ENCODE measurements around the gene TMED6.

The TMED6 gene

GRCh38 chr16:69323415-69323814 lies 28.2 kb downstream of the TMED6 start:
- DNase-seq = no peak

DNA sequence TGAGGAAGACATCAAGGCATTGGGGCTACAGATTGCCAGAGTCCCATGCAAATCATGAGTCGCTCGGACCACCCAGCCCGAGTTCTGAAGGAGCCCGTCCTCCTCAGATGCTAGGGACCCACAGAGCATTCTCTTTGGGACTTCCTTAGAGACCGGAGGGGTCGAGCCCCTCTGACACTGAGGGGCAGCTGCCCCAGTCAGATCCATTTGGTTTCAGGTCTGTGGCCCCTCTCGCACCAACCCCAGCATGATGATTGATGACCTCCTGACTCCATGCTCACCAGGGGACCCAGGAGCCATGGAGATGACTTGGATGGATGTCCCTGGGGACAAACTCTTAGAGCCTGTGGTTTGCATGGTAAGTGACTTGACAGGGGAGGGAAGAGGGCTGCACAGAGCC lies 29.2 kb downstream of the TMED6 start:
- no peak for DNase-seq

DNA sequence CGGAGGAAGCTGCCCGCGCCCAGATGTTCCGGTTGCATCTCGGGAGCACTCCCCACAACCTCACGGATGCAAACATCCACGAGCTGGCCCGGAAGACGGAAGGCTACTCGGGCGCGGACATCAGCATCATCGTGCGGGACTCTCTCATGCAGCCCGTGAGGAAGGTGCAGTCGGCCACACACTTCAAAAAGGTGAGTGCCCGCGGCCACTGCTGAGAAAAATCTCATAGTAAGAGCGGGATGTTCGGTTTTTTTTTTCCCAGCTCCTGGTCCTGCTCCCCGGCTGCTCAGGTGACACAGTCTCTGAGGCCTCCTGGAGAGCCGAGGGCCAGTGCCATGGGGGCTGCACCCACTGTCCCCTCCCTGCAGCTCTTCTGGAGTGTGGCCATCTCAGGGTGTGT lies 30.5 kb downstream of the TMED6 start:
- DNase-seq = no peak

DNA sequence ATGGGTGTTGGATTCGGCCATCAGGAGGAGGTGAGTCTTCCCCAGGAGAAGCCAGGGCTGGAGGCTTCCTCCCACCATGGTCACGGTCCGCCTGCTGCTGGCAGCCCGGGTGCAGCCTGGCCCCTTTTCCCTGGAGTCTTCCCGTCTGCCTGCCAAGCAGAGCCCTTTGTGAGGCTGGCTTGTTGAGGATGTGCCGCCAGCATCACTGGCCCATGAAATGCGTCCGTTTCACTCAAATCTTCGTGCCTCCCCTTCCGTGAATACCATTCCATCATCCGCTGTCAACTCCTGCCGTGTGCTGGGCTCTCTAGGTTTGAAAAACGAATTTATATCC lies 30.9 kb downstream of the TMED6 start:
- DNase-seq = no peak

DNA sequence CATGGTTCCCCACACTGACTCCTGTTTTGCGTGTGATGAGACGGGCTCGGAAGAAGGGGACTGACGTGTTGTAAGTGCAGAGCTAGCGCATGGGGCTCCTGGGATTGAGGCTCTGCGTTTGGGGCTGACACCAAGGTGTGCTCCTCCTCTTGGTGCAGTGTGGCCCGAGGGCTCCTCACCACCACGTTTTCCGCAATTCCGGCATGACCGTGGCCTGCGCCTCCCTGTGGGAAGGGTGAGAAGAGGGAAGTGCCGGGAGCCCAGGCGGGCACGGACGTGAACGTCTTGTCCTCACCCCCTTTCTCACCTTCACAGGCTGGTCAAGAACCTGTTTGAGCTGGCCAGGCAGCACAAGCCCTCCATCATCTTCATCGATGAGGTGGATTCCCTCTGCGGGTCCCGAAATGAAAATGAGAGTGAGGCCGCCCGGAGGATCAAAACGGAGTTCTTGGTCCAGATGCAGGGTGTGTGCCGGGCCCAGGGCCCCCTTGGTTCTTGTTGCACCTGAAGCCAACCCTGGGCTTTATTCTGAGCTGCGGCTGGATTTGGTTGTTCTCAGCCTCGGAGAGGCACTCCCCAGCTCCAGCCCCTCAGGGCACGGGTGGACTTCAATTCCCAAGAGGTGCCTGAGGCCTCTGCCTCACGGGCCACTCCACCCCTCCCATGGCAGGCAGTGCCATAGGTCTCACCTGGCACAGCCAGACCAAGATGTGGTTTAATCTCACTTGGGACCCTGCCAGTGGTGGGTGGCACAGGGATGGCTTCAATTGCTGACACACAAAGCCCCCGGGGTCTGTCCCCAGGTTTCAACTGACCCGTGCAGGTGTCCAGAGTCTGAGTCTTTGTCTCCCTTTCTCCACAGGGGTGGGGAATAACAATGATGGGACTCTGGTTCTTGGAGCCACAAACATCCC lies 31.5 kb downstream of the TMED6 start:
- DNase-seq = no peak

- no peak for DNase-seq
These were observed 32.2 kb downstream of the TMED6 start for GRCh38 chr16:69319381-69319780.

DNA sequence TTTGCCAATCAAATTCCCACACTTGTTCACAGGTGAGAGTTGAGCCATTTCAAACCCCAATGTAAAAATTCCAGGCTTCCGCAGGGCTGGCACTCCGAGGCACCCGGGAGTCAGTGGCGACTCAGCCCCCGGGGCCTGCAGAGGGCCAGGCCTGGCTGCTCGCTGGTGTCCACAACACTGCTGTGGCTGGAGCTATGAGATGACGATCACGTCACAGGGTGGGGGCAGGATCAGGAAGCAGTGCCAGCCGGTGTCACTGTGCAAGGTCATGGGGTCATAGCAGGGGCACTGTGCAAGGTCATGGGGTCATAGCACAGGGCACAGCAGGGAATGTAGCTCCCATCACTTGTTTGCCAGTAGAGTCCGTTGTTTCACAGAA lies 32.7 kb downstream of the TMED6 start:
- no peak for DNase-seq

DNA sequence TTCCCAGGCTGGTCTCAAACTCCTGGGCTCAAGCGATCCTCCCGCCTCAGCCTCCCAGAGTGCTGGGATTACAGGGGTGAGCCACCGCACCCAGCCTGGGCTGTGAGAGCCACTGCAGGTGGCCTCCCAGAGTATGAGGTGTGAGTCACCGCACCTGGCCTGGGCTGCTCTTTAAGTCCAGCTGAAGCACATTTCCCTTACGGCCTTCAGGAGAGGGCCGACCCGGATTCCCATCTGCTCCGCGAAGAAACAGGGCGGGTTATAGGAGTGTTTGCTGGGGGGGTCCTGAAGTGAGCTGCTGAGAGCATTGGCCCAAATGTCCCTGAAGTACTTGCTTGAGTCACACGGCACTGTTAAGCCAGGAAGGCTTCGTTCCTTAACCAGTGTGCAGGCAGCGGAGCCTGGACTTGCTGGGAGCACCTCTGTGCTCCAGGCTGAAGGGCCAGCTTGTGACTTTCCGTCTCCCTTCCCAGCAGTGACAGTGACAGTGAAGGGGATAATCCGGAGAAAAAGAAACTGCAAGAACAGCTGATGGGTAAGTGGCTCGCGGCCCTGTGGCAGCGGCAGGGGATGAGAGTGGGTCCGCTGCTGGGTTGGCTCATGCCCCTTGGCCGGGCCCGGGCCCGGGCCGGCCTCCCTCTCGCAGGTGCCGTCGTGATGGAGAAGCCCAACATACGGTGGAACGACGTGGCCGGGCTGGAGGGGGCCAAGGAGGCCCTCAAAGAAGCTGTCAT lies 33.2 kb downstream of the TMED6 start:
- no peak for DNase-seq

GRCh38 chr16:69316595-69317034 lies 35.0 kb downstream of the TMED6 start:
- DNase-seq = no peak

DNA sequence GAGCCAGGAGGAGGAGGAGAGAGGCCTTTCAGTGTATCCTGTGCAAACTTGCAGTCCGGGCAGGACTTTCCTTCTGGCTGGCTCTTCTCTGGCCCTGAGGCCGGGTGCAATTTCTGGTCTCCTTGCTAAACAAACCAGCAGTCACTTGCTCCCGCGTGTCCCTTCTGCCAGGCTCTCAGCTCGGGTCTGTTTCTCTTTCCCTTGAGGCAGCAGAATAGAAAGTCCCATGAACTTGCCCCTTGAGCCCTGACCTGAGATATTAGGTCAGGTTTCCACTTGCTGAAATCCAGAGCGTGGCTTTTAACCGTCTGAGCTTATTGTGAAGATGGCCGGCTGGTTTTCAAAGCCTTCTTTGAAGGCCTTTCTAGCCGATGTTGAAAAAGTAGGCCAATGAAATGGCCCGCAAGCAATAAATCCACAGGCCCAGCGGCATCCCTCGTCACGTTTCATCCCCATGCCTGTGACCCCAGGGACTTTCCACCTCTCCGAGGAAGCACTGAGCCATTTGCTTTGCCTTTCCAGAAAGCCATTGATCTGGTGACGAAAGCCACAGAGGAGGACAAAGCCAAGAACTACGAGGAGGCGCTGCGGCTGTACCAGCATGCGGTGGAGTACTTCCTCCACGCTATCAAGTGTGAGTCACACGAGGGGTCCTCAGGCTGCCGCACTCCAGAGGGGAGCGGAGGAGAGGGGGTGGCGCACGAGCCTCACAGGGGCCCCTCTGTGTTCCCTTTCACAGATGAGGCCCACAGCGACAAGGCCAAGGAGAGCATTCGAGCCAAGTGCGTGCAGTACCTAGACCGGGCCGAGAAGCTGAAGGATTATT lies 35.9 kb downstream of the TMED6 start:
- DNase-seq = no peak

DNA sequence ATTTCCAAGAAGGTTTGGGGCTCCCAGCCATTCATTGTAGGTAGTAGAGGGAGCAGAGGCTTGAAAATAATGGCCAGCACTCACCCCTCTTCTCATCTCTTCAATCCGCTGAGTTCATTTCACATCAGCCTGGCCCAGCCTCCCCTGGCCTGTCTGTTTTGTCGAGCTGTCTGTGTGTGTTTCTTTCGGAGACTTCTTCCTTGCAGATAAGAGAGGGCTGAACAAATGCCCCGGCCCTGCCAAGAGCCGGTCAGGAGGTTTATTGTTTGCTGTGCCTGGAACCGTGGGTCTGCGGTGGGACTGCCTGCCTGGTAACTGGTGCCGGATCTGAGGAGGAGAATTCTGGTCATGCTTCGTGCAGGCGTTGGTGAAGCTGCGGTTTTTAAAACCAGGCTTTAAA lies 37.1 kb downstream of the TMED6 start:
- no peak for DNase-seq

DNA sequence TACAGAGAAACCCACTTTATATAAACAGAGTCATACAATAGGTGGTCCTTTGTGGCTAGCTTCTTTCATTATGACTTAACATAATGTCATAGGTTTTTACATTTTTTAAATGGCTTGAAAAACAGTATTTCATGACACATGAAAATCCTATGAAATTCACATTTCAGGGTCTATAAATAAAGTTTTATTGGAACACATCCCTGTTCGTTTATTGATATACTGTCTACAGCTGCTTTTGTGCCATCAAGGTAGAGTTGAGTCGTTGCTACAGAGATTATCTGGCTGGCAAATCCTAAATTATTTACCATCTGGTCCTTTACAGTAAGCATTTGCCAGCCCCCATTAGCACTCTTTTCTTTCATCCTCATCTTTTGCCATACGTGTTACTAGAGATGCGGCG lies 38.1 kb downstream of the TMED6 start:
- DNase-seq = no peak

GRCh38 chr16:69311533-69312387 lies 39.8 kb downstream of the TMED6 start:
- peak; percentile 28 for DNase-seq

DNA sequence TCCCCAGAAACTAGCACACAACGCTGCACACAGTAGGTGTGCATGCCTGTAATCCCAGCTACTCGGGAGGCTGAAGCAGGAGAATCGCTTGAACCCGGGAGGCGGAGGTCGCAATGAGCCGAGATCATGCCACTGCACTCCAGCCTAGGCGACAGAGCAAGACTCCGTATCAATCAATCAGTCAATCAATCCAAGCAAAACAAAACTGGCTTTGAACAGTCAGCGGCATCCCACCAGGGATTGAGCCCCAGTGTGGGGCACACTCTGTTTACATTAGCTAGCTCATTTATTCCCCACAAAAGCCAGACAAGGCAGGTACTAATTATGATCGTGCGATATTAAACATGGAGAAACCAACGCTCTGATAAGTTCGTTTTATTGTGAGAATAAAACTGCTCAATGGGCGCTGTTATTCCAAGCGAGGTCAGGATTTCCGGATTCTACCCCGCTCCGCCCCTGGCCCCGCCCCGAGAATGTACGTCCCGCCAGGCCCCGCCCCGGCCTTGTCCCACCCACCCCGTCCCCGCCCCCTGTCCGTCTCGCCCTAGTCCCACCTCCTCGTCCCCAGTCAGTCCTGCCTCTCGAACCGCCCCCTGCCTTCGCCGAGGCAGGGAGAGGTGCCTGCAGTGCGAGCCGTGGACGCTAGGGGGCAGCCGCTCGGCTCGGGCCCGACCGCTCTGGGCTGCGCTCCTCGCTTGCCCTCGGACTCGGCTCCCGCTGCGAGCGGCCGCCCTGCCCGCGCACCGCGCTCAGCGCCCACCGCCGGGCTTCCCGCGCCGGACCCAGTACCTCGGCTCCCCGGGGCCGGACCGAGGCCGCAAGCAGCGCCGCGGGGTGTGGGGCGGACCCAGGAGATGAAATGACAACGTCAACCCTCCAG lies 40.7 kb downstream of the TMED6 start, which contains the start of gene VPS4A:
Gene VPS4A, plus strand, starts transcription at position 698 of the 880 bp plus-strand sequence. Its CDS starts 162 bp downstream, at position 860.
- peak; percentile 94 for DNase-seq

DNA sequence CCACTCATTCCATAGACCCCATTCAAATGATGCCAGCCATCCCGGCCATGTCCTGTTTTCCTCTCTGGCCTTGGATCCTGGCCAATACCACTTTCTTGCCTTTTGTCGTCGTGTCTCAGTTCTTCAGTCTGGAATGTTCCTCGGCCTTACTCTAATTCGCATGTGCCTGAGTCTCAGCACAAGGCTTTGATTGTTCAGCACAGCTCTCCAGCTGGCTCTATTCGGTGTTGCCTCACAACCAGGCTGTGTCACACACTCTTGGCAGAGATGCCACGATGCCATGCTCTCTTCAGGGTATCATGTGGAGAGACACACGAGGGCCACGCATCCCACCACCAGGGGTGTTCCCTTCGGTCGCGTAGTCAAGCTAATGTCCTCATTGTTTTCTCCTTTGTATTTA lies 42.3 kb downstream of the TMED6 start:
- no peak for DNase-seq

GRCh38 chr16:69307856-69308255 lies 43.7 kb downstream of the TMED6 start:
- no peak for DNase-seq

GRCh38 chr16:69307091-69307490 lies 44.5 kb downstream of the TMED6 start:
- no peak for DNase-seq

DNA sequence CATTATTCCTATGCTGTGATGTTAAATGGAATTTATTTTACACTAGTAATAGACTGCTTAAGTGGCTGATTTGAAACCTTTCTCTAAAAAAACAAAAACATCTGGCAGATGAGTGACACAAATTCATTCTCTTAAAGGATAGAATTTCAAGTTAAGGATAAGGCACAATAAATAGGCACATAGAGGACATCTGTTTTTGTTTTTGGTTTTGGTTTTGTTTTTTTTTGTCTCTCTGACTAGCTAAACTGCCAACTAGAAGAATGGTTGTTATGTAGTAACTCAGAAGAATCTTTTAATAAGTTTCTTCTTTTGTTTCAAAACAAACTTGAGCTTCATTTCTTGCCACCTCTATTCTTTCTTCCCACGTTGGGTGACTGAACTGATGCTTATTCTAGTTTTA lies 45.6 kb downstream of the TMED6 start:
- no peak for DNase-seq

DNA sequence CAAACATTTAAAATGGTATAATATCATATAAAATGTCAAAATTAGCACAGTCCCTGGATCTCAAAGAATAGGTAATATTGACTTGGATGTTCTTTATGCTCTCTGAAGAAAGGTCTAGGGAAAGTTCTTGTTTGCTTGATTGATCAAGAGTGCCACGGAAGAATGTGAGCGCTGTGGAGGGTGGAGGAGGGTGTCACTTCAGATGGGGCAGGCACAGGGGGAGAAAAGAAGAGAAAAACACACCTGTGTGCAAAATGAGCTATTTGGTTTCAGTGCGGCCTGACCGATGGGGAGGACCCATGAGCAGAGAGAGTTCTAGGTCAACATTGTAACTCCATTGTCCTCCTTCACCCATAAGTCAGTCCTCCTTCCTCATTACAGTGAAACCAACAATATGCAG lies 49.3 kb downstream of the TMED6 start:
- DNase-seq = no peak

DNA sequence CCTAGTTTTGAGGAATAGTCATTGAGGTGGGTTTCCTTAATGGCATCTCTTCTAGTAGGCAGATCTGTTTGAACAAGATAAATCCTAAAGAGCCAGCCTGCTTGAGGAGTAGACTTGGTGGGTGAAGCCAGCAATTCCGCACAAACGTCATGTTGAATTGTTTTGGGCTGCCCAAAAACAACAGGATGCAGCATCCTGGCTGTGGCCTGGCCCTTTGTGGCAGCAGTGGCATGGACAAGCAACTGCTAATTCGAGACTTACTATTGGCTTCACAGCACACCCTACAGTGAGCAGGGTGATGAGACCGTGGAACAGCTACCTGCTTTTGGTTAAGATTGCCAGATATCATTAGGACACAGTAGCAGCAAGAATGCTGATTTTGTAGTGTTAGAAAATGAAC lies 49.7 kb downstream of the TMED6 start:
- no peak for DNase-seq

- DNase-seq = no peak
These were observed 50.4 kb downstream of the TMED6 start for GRCh38 chr16:69301187-69301586.
